Breast epithelium (tissue), 4 donors: ENCODE data around the gene PQBP1. TPM values are rescaled to one million over a fixed set of nuclear protein-coding genes. Genes with fewer than 3 reads are reported as not detected.

ENCODE experiments used
- DNase-seq, 2 donors: peaks; one replicate each; pipeline ENCODE4 v3.0.0-alpha.2; 2019; ENCODE audit warnings: low spot score in 2 of 2
- H3K27ac ChIP-seq, 2 donors: fragments of 200-600 bp; sonication (generic) in 1 of 2; one replicate each; pipeline ENCODE4 v1.5.1; 2016 to 2019; ENCODE audit warnings: mild to moderate bottlenecking in 1 of 2
- H3K27me3 ChIP-seq, 2 donors: fragments of 200-600 bp; sonication (generic) in 1 of 2; one replicate each; pipeline versions ENCODE4 v1.5.1 to v1.6.0; 2017 to 2019; ENCODE audit warnings: control low read depth in 1 of 2, mild to moderate bottlenecking in 1 of 2
- H3K36me3 ChIP-seq: fragments of 200-600 bp; one replicate; pipeline ENCODE4 v1.5.1; 2019
- H3K4me1 ChIP-seq, 2 donors: fragments of 200-600 bp; sonication (generic); one replicate each; pipeline ENCODE4 v1.5.1; 2016 to 2019; ENCODE audit warnings: control low read depth in 1 of 2
- H3K4me3 ChIP-seq, 3 donors: fragments of 200-600 bp; sonication (generic); 1 replicate in 2 of 3; 2 replicates in 1 of 3; pipeline ENCODE4 v1.5.1; 2016 to 2019; ENCODE audit warnings: mild to moderate bottlenecking in 3 of 3, moderate library complexity in 2 of 3
- H3K9me3 ChIP-seq, 2 donors: fragments of 200-600 bp; sonication (generic) in 1 of 2; one replicate each; pipeline ENCODE4 v1.5.1; 2016 to 2019; ENCODE audit warnings: control low read depth in 1 of 2
- POLR2A ChIP-seq: fragments of 450-650 bp; IDR thresholded peaks from one replicate; pipeline ENCODE4 v1.6.1; 2016; ENCODE audit warnings: antibody characterized with exemption, mild to moderate bottlenecking, moderate library complexity
- POLR2AphosphoS5 ChIP-seq, 3 donors: sonication (generic); formaldehyde crosslinking; IDR thresholded peaks; one replicate each; pipeline ENCODE4 v1.6.1; 2017; ENCODE audit warnings: antibody characterized with exemption in 3 of 3
- intact Hi-C: fragments of 100-400 bp; cut with DNase I; formaldehyde crosslinking; loops from one replicate; pipeline ENCODE4 v1.15.1; 2023; ENCODE audit warnings: low total_unique reads
- total RNA-seq, 3 donors: library from RNA; depleted of rRNA; stranded (reverse); fragments of >200 nt; gene quantifications; one replicate each; pipeline ENCODE4 v1.1.0, GENCODE V29; 2016
- TF ChIP-seq, protein P1 (sequence below), 3 donors: fragments of 450-650 bp; IDR thresholded peaks; one replicate each; pipeline ENCODE4 v1.5.1; 2016 to 2017; ENCODE audit warnings: antibody characterized with exemption in 3 of 3, mild to moderate bottlenecking in 3 of 3, moderate library complexity in 3 of 3

Gene PQBP1
- total RNA-seq, 3 donors from 2014 or later, result 56.0 to 71.4 (median 71.0) TPM

DNA sequence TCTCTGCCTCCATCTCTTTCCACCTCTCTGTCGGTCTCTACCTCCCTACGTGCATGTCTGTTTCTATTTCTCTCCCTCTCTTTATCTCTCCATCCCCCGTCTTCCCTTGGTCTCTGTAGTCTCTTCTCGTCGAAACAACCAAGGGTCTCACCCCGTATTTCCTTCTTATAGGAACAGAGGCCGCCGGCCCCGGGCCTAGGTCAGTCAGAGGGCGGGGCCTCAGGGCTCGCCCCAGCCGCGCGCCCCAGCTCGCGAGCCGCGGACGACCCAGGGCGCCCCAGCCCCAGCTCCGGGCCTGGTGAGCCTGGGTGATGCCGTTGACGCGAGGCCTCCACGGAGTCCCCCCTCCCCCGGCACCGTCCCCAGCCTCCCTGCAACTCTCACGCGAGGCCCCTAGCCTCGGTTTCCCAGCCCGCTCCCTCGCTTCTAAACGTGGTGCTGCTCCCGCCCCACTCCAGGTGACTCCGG, 6.8 kb upstream of the PQBP1 start:
- Histone ChIP-seq H3K36me3 (no peaks in the 10 kb centered on the region), H3K27me3 (peaks cover 0 to 37% of the 10 kb centered on the region in 2 donors), H3K4me1 (no peaks in the 10 kb centered on the region), H3K27ac (peak overlapping the region; percentile 83 to 85), H3K9me3 (no peaks in the 10 kb centered on the region), H3K4me3 (peak overlapping the region; percentile 59 to 86 (median 64))
- intact Hi-C loops, result loop anchor here (10.0 kb wide), 1 partner anchor 216 kb away; no protein-coding TSS in a partner anchor
- no peak for TF ChIP-seq POLR2A
- TF ChIP-seq, protein P1, sequence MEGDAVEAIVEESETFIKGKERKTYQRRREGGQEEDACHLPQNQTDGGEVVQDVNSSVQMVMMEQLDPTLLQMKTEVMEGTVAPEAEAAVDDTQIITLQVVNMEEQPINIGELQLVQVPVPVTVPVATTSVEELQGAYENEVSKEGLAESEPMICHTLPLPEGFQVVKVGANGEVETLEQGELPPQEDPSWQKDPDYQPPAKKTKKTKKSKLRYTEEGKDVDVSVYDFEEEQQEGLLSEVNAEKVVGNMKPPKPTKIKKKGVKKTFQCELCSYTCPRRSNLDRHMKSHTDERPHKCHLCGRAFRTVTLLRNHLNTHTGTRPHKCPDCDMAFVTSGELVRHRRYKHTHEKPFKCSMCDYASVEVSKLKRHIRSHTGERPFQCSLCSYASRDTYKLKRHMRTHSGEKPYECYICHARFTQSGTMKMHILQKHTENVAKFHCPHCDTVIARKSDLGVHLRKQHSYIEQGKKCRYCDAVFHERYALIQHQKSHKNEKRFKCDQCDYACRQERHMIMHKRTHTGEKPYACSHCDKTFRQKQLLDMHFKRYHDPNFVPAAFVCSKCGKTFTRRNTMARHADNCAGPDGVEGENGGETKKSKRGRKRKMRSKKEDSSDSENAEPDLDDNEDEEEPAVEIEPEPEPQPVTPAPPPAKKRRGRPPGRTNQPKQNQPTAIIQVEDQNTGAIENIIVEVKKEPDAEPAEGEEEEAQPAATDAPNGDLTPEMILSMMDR (IDR thresholded peaks at IDR 0.05), result no peak
- no peak for TF ChIP-seq POLR2AphosphoS5 (IDR thresholded peaks at IDR 0.05)
- DNase-seq, result no peak

DNA sequence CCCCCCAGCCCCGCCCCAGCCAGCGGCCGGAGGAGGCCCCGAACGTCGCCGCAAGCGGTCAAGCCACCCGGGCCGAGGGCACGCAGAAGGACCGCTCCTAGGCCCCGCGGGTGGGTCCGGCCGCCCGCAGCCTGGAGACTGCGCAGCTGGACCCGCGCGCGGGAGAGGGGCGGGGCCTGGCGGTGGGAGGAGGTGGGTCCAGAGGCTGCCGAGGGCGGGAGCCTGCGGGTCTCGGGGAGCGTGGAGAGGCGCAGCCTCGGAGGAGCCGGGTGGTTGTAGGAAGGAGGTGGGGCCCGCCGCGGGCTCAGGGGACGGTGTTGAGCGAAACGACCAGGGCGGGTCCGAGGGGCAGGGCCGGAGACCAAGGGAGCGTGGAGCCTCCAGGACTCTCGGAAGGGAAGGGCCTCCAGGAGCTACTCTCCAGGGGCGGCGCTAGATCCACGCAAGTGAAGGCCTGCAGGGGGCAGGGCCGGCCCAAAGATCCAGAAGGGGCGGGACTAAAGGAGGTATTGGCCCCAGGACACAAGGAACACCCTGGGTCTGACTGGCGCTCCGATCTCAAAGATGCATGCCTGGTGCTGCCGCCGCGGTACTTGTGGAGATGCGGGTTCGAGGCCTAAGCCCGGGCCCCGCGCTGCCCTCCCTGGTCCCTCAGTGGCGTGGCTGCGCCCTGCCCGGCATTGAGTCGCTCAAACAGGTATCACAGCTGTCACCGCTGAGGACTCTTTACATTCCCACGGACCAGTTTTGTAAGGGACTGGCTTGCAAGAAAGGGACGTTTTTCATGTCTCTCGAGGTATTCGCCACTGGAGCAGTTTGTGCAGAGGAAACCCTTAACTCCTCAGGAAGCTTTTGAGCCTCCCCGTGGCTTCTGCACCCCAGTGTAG, 6.1 kb upstream of the PQBP1 start:
- H3K9me3 ChIP-seq, result no peaks in the 10 kb centered on the region
- H3K27me3 ChIP-seq, result peaks cover 0 to 35% of the 10 kb centered on the region in 2 donors
- H3K4me3 ChIP-seq, result peak overlapping the region; percentile 59 to 86 (median 64)
- TF ChIP-seq, protein P1 (IDR thresholded peaks at IDR 0.05), result peak in 2 of 3 donors; percentile 11 to 37
- TF ChIP-seq POLR2AphosphoS5 (IDR thresholded peaks at IDR 0.05) (peak in 1 of 3 donors; percentile 18), POLR2A (peak; percentile 11)
- peak overlapping the region; percentile 83 to 85 for H3K27ac ChIP-seq
- DNase-seq, result peak; percentile 82
- H3K4me1 ChIP-seq, result no peaks in the 10 kb centered on the region
- no peaks in the 10 kb centered on the region for H3K36me3 ChIP-seq
- intact Hi-C loops, result loop anchor here (10.0 kb wide), 1 partner anchor 217 kb away; no protein-coding TSS in a partner anchor

DNA sequence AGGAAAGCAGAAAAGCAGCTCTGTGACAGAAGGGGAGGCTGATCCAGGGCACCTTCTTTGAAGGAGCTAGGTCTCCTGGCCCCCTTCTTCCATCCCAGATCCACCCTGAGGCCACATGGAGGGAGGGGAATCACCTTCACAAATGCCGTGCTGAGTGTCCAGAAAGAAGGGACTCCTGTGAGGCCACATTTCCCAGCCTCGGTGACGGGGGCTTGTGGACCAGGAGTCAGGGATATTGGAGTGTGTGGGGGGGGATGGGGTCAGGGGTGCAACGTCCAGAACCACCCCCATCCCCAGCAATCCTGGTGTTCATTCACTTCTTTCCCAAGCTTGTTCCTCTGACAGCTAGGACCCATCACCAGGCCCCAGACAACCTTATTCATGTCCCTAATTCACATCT, 4.8 kb upstream of the PQBP1 start:
- Histone ChIP-seq H3K4me3 (no peak overlapping the region), H3K4me1 (no peaks in the 10 kb centered on the region), H3K9me3 (no peaks in the 10 kb centered on the region), H3K36me3 (no peaks in the 10 kb centered on the region), H3K27me3 (peaks cover 0 to 30% of the 10 kb centered on the region in 2 donors), H3K27ac (no peak overlapping the region)
- TF ChIP-seq, protein P1 (IDR thresholded peaks at IDR 0.05), result no peak
- no peak for TF ChIP-seq POLR2AphosphoS5 (IDR thresholded peaks at IDR 0.05)
- no peak for TF ChIP-seq POLR2A
- no peak for DNase-seq
- intact Hi-C loops, result loop anchor here (10.0 kb wide), 1 partner anchor 218 kb away; no protein-coding TSS in a partner anchor

DNA sequence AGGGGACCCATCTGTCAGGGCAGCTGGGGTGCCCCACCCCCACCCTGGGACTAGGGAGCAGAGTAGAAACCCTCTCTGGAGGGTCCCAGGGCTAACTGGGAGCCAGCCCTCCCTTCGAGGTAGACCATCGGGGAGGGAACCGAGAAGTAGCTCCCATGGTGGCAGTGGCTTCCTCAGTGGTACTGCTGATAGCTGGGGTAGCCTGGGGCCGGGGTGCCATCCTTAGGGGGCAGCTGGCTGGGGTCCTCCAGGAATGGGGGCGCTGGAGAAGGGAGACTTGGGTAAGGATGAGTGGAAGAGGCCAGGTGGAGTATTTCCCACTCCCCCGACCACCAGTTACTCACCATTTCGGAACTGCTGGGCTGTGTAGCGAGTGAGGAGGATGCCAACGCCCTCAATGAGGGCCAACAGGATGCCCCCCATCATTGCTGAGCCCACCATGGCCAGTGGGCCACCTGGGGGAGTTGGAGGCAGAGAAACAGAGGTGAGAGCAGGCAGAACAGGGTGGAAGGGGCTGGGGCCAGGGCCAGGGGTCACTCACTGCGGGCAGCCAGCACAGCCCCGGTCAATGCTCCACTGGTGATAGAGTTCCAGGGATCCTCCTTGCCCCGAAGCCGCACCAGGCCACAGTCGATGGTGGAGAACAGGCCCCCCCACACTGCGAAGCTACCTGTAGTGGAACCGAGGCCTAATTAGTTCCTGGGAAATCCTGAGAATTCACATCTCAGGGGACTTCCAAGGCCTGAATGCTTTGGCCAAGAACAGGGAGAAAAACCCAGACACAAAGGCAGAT, 4.0 kb upstream of the PQBP1 start:
- intact Hi-C loops, result loop anchor here (10.0 kb wide), 1 partner anchor 219 kb away; no protein-coding TSS in a partner anchor
- Histone ChIP-seq H3K4me1 (no peaks in the 10 kb centered on the region), H3K4me3 (no peak overlapping the region), H3K27me3 (peaks cover 0 to 30% of the 10 kb centered on the region in 2 donors), H3K36me3 (no peaks in the 10 kb centered on the region), H3K27ac (no peak overlapping the region), H3K9me3 (no peaks in the 10 kb centered on the region)
- TF ChIP-seq, protein P1 (IDR thresholded peaks at IDR 0.05), result no peak
- TF ChIP-seq POLR2AphosphoS5 (IDR thresholded peaks at IDR 0.05), result no peak
- no peak for TF ChIP-seq POLR2A
- no peak for DNase-seq
